ENCODE results near the gene BCAP29.

The BCAP29 gene

DNA sequence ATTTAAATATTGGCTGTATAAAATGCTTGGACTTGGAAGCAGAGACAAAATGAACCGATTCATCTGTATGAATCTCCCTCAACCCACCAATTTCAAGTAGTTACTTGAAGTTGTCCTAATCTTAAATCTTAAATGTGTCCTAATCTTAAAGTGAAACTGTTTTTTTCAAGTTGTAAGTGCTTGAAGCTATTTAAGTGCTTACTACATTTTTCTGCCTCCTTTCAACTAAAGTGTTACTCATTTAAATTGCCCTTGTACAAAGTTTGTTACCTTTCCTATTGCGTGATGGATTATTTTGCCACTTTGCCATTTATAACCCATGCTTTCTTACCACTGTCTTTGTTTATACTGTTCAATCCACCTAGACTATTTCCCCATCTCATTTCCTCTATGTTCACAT, 2.8 kb downstream of the BCAP29 start:
- no peak for DNase-seq (ENCODE audit: low spot score)

DNA sequence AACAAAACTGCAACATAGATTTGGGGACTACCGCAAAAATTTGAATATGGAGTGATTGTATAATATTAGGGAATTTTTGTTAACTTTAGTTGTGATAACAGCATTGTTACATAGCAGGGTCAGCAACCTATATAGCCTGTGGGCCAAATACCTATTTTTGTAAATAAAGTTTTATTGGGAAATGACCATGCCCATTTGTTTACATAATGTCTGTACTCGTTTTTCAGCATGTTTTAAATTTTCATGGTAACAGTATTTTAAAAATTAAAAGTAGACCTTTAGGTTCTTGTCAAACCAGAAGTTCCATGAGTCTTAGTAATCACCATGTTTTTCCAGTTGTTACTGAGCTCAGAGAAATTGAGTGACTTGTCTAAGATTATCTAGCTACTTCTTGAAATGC, 4.7 kb downstream of the BCAP29 start:
- DNase-seq (ENCODE audit: low spot score) = no peak

DNA sequence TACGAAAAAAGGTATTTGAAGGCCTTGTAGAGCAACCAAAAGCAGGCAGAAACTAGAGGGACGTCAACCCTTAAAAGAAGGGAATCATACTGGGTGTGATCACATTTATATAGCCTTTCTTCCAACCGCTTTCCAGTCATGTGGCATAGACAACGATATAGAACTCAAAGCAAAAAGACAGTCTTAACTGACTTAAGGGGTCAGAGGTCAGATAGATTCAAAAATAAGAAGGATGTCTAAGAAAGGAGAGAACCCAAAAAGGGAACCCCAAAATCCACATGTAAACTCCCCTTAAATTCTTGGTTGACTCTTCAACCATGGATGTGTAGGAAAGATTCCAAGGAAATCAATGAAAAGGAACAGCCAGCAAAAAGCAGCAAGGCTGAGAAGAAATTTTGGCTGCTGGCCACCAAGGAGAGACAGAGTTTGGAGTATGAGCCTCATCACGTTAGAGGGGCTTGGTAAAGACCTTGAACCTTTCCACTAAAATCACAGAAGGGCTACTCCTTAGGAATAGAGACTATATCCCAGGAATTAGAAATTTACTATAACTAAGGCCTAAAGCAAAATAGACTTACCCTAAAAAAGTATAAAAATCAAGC, 8.6 kb downstream of the BCAP29 start:
- no peak for DNase-seq (ENCODE audit: low spot score)

DNA sequence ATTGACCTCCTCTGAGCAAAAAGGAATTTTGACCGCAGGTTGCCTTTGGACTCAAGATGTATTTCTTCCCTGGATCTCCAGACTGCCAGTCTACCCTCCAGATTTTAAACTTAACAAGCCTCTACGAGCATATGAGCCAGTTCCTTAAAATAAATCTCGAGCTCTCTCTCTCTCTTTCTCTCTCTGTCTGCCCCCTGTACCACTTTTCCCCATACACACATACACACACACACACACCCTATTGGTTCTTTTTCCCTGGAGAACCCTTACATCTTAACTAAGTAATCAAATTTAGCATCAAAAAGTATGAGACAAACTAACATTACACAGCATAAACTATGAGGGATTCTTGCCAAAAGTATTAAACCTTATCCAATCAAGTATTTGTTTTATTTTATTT, 11.4 kb downstream of the BCAP29 start:
- no peak for DNase-seq (ENCODE audit: low spot score)

DNA sequence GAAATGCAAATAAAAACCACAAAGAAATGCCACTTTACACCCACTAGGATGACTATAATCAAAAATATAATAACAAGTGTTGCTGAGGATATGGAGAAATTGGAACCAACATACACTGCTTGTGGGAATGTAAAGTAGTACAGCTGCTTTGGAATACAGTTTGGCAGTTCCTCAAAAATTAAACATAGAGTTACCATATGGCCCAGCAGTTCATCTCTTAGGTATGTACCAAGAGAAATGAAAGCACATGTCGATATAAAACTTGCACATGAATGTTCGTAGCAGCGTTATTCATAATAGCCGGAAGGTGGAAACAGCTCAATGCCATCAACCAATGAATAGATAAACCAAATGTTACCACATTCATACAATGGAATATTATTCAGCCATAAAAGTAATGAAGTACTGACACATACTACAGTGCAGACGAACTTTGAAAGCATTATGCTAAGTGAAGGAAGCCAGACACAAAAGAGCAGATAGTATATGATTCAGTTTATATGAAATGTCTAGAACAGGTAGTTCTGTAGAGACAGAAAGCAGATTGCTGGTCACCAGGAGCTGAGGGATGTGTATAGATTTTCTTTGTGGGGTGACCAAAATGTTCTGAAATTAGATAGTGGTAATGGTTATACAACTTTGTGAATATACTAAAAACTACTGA, 12.4 kb downstream of the BCAP29 start:
- DNase-seq (ENCODE audit: low spot score) = no peak

DNA sequence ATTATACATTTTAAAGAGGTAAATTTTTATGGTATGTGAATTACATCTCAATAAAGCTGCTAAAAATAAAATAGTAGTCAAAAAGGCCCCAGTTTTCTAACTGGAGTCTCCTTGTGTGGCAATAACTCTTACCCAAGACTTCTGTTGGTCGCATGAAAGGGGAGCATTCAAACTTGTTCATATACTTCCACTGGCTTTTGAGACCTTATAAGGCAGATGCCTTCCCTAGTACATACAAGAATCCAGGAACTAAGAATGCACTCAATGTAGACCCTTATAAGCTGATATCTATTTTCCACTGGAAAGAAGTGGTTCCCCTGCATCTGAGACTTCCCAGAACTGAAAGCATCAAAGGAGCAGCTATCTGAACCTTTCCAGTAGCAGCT, 13.0 kb downstream of the BCAP29 start:
- no peak for DNase-seq (ENCODE audit: low spot score)

DNA sequence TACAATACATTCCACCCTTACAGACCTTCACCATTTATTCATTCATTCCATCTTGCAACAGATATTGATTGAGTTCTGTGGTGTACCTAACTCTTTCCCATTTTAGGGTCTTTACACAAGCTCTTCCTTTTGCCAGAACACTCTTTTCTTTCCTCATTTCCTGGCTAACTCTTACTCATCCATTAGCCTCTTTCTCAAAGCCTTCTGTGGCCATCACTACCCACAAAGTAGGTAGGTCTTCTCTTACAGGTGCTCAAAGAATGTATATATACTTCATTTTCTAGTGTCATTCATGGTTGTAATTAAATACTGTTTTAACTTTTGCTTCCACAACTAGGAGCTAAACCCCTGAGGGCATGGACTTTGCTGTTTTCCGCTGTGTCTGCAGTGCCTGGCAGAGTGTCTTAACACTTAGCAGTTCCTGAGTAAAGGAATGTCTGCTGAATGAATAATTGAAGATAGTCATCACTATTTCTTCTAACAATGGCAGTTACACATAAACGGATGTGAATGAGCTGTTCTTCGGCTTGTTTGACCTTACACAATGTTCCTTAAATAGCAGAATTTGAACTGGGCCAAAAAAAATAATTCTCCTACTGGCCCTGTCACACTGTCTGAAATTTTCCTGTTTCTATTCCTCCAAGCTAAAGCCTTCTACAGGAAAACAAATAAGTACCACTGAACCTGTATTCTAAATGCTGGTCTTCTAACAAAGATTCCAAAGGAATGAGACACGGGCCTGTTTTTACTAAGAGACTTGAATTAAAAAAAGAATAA, 15.1 kb downstream of the BCAP29 start:
- DNase-seq (ENCODE audit: low spot score) = no peak

DNA sequence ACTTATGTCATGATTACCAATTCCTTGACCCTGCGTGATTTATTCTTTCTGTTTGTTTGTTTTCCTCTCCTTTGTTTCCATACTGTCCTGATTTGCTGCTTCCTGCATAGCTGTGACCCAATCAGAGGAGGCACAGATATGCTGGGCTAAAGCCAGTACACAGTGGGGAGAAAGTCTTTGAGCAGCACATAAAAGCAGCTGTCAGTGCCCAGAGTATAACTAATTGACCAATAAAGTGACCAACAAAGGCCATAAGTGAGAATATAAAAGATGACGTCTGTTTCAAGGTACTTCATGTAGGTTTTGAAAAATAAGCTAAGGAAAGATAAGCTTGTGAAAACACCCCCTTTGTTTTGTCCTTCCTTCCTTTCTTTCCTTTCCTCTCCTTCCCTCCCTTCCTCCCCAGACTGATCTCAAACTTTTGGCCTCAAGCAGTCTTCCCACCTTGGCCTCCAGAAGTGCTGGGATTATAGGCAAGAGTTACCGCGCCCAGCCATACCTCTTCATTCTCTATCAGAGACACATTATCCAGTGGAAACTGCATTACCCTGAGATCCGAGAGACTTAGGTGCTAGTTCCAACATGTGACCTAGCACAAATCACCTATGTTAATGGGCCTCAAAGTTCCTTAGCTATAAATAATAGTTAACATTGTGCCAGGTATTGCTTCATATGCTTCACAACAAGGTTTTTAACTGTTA, 17.0 kb downstream of the BCAP29 start:
- no peak for DNase-seq (ENCODE audit: low spot score)

DNA sequence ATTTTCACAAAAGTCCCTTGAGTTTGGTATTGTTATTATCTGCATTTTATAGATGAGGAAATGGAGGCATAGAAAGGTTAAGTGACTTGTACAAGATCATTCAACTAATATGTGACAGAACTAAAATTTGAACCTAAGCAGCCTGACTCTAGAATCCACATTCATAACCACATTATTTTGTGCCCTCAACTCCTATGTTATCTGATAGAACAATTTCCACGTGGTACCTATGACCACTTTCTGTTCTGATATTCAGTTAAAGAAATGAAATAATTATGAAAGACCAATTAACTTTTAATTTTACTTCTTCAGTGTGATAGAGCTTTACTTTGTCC, 17.5 kb downstream of the BCAP29 start:
- DNase-seq (ENCODE audit: low spot score) = no peak

DNA sequence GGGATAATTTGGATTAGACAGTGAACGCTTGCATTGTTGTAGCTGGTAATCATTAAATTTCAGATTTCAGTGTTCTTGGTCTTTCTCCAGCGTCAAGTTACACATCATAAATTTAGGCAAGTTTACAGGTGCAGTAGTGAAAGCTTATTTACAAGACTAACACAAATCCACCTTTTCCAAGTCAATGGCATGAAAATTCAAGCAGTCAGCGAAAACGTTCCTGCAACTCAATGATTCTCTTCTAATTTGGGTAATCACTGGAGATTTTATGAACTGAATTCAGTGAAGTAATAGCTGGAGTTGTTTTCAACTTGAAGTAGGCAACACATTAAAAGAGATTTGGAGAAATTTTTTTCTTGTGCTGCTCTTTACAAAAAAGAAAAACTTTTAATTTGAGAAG, 17.9 kb downstream of the BCAP29 start:
- DNase-seq (ENCODE audit: low spot score) = no peak

DNA sequence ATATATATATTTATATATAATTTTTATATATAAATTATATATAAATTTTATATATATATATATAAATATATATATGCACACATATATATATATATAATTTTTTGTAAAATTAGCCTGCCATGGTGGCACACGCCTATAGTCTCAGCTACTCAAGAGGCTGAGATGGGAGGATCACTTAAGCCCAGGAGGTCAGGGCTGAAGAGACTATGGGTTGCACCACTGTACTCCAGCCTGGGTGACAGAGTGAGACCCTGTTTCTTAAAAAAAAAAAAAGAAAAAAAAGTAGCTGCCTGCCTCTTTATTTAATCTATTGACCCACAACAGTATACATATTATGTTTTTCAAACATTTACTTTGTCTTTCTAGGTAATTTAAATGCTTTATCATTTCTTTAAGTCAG, 19.2 kb downstream of the BCAP29 start:
- no peak for DNase-seq (ENCODE audit: low spot score)

DNA sequence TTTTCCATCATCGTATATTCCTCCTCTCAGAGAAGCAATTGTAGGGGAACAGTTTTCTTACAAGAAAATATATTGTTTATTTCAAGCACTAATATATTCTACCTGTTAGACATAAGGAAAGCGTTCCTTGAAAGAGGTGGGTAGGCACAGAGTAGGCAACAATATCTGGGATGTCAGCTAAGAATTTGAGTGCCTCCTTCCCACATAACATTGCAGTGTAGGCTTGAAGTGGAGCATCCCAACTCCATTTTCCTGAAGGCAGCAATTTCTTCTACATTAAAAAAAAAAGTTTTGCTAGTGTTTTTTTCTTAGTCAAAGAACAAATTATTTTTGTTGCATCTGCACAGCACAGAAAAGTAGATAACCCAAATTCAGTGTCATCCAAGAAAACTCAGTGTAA, 20.8 kb downstream of the BCAP29 start:
- DNase-seq (ENCODE audit: low spot score) = no peak

DNA sequence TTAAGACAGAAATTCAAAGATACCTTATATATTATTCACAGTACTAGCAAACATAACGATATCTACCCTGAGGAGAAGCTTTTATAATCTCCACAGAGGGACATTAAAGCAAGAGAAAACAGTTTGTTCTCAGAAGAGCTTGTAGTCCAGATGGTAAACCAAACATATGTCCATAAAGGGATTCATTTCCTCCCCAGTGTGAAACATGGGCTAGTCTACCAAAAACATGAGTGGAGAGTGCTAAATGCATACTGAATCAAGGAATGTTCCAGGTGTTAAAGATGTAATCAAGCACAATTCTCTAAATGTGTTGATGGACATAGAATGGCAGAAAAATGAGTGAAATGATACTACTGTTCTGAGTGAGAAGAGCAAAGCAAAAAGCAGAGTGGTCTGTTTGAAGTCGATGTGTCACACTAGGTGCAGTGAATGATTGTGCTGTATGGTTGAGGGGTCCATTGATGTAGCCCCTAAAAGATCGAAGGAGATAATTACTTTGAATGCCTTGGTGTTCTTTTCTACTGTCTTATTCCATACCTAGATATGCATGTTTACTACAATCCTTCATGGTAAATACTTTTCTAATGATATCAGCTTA, 25.3 kb downstream of the BCAP29 start:
- no peak for DNase-seq (ENCODE audit: low spot score)

DNA sequence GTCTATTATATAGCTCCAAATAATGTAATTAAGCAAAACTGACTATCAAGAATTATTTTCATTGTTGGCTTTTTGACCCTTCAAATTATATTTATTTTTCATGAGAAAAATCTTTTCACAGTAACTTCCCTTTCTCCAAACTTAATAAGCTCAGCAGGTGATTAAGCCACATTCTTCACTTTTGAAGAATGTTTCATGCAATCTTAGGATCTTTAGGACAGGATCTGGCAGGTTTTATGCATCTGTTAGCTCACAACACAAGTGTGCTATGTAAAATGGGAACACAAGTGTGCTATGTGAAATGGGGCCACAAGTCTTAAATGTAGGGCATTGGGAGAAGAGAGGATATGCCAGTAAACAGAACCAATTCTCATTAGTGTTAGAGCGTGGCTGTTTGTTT, 26.3 kb downstream of the BCAP29 start:
- no peak for DNase-seq (ENCODE audit: low spot score)

DNA sequence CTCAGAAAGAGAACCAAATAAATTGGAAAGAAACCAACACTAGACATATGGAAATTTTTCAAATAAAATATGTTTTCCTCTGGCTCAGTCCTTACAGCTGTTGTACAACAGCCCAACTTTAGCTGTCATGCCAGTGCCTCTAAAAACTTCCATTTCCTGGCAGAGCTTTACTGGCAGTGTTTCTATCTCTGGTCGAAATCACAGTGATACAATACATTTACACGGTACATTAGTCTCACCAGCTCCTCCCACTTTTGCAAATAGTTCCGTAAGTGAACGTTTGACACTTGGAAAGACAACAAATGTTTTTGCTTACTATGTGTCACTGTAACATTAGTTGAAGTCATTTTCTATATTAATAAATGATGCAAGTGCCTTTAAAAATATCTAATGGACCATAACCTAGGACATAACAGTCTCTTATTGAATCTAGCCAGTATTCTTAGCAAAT, 29.8 kb downstream of the BCAP29 start:
- no peak for DNase-seq (ENCODE audit: low spot score)

DNA sequence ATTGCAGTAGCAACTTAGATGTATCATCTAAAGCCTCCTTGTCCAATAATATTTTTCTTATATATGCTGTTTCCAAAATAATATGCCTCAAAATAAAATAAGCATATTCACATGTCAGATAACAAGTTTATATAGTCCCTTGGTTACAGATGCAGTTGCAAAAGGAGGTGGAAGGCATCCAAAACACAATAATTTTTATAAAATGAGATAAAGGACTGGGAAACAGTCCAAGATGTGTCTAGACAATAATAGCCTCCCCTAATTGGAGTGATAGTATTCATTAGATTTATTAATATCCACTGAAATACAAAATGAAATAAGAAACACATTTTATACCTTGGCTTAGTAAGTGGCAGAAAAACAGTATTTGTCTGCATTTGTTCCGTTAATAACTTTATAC, 30.3 kb downstream of the BCAP29 start:
- DNase-seq (ENCODE audit: low spot score) = no peak

DNA sequence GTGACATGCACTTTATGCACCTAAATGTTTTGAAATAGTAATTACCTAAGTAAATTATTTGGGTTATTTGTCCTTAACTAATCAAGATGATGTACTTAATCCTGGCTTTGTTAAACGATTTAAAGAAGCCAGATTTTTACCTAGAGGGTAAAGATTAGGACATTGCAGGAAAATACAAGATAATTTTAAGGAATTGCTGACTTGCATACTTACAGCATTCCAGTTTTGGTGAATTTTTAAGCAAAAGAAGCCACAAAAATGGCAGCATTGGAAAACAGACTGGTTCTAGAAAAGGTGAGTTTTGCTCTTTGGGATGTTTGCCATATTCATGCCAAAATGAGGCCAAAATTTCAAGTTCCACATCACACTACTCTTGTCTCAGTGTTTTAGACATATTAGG, 33.4 kb downstream of the BCAP29 start:
- DNase-seq (ENCODE audit: low spot score) = no peak

DNA sequence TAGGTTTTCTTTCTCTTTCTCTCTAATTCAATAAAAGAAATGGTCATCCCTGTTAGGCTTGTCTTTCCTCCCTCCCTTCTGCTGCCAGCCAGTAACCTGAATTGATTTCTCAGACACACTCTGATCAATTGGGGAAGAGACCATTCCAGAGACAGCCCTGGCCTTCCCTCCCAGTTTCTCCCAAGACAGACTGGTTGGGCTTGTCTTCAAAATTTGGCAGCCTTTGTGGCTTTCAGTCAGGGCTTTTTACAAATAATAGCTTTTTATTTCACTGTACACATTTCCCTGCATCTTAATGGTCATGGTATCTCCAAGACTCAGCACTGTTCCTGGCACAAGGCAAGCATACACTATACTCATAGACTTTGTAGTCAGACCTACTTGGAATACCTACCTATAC, 33.9 kb downstream of the BCAP29 start:
- DNase-seq (ENCODE audit: low spot score) = no peak

DNA sequence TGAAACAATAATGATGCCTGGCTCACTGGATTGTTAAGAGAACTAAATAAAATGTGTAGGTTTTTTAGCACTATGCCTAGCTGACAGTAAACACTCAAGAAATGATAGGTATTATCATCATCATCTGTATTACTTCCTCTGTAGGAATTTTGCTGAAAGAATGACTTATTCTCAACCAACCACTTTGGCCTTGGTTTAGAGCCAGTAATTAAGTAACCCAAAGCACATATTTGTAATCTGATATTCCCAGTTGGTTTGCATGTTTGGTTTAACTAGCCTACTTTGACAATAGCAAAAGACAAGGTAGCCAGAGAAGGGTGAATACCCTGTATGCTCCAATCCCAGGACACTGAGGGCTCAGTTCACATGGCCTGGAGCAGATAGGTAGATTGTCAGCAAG, 34.4 kb downstream of the BCAP29 start:
- DNase-seq (ENCODE audit: low spot score) = no peak

DNA sequence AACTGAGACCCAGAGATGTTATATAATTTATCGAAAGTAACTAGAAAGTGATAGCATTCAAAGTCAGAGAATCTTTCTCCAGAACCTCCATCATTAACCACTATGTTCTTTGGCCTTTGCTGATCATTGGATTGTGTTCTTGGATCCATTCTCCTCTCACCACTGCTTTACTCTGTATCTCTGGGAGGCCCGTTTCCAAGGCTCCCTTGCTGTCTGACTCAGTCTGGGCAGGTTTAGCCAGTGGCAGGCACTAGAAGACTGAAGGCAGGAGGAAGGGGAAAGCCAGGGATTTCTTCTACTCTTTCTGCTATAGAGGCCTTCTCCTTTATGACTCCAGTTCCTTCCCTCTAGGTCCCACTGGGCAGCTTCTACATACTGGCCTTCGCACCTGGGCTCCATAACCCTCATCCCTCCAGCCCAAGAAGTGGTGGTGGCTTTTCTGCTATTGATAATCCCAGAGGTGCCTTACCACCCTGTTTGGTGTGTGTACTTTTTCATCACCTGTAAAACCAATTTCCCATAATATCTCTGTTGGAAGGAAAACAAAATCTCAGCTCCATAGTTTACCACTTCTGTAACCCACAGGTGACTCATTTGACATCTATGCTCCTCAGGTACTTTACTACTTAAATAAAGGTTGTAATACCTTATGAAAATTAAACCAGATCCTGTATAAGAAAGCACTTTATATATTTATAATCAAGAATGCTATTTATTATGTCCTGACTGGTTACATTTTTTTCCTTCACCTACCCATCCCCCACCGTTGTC, 36.0 kb downstream of the BCAP29 start:
- DNase-seq (ENCODE audit: low spot score) = no peak

DNA sequence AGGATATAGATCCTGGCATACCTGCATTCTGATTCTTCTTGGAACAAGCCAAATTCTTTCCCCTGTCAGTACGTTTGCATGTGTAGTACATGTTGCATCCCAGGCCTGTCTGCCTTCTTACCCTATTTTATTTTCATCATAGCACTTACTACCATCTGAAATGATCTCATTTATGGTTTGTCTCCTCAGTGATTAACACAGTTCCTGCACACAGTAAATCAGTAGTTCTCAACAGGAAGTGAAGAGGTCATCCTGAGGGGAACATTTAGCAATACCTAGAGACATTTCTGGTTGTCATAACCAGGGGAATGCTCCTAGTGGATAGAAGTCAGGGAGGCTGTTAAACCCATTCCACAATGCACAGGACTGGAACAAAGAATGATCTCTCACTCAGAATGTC, 42.4 kb downstream of the BCAP29 start:
- no peak for DNase-seq (ENCODE audit: low spot score)

DNA sequence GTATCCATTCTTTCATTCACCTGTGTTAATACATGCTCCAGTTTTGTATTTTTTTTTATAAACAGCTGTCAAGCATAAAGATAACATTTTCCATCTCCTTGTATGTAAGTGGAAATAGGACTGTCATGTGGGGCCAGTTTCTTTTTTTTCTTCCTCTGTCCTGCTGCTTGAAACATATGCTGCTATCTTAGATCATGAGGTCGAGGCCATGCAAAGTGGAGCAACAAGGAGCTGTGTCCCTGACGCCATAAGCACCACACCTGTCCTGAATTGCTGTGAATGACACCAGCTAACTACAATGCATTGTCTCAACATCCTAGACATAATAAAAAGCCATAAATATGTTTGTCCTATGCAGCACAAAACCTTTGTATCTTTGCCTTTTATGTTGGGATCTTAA, 42.8 kb downstream of the BCAP29 start:
- no peak for DNase-seq (ENCODE audit: low spot score)
